MM.1S (cell line): Measurements from ENCODE around the gene PLCG1.

Experiments
- EZH2 ChIP-seq: fragments of 300-600 bp; sonication (generic); optimal IDR thresholded peaks from 2 replicates; pipeline ENCODE3; 2017; ENCODE audit warnings: low read depth, mild to moderate bottlenecking, antibody characterized with exemption, low read length, mixed read lengths
- EZH2phosphoT487 ChIP-seq: fragments of 300-600 bp; sonication (generic); IDR thresholded peaks from 2 replicates; pipeline ENCODE4 v1.6.1; 2018; ENCODE audit warnings: antibody characterized with exemption, low read length
- TF ChIP-seq, protein P1 (sequence below): fragments of 300-600 bp; sonication (generic); IDR thresholded peaks from 2 replicates; pipeline ENCODE4 v1.5.1; 2016; ENCODE audit warnings: antibody characterized with exemption, low read length, mixed read lengths

DNA sequence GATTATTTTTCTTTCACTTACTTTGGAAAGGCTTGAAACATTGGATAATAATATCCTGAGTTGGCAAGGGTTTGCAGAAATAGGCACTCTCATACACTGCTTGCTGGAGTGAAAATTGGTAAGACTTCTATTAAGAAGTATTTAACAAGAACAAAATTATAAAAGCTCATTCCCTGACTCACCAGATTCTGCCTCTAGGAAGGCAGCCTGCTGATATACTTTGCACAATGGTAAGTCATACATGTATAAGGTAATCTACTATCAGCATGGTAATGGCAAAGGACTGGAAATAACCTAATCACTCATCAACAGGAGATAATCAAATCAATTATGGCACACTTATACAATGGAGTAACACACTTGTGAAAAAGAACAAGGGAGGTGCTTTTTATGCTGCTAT lies 85.8 kb downstream of the PLCG1 start:
- TF ChIP-seq, protein P1, sequence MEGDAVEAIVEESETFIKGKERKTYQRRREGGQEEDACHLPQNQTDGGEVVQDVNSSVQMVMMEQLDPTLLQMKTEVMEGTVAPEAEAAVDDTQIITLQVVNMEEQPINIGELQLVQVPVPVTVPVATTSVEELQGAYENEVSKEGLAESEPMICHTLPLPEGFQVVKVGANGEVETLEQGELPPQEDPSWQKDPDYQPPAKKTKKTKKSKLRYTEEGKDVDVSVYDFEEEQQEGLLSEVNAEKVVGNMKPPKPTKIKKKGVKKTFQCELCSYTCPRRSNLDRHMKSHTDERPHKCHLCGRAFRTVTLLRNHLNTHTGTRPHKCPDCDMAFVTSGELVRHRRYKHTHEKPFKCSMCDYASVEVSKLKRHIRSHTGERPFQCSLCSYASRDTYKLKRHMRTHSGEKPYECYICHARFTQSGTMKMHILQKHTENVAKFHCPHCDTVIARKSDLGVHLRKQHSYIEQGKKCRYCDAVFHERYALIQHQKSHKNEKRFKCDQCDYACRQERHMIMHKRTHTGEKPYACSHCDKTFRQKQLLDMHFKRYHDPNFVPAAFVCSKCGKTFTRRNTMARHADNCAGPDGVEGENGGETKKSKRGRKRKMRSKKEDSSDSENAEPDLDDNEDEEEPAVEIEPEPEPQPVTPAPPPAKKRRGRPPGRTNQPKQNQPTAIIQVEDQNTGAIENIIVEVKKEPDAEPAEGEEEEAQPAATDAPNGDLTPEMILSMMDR, result no peak
- TF ChIP-seq EZH2, result no peak
- TF ChIP-seq EZH2phosphoT487, result no peak
